ENCODE results near the gene SLC7A8. TPM values are rescaled to one million over a fixed set of nuclear protein-coding genes. Genes with fewer than 3 reads are reported as not detected.

SLC7A8 gene
- total RNA-seq, 1 experiment from 2014 or later = 0.13 TPM

- H3K27me3 ChIP-seq = no peaks in the 10 kb centered on the region
- no peak for DNase-seq
- no peaks in the 10 kb centered on the region for H3K36me3 ChIP-seq
- no peaks in the 10 kb centered on the region for H3K9me3 ChIP-seq
- H3K4me3 ChIP-seq = no peak overlapping the region
Observed at GRCh38 chr14:23168246-23168645, 15.2 kb downstream of the SLC7A8 start.

- Histone ChIP-seq H3K27me3 (no peaks in the 10 kb centered on the region), H3K36me3 (no peaks in the 10 kb centered on the region), H3K9me3 (no peaks in the 10 kb centered on the region), H3K4me3 (no peak overlapping the region)
- DNase-seq = no peak
Observed at GRCh38 chr14:23167116-23167847, 16.2 kb downstream of the SLC7A8 start.

DNA sequence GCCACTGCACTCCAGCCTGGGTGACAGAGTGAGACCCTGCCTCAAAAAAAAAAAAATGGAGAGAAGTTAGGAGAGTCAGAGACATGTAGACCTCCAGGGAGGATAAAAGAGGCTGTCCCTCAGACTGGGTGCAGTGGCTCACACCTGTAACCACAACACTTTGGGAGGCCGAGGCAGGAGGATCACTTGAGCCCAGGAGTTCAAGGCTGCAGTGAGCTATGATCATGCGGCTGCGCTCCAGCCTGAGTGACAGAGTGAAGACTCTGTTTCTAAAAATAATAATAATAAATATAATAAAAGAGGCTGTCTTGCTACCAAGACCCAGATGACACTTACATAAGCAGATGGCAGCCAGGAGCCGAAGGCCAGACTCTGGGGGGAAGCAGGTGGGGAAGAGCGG lies 18.5 kb downstream of the SLC7A8 start:
- Histone ChIP-seq H3K27me3 (no peaks in the 10 kb centered on the region), H3K4me3 (no peak overlapping the region), H3K9me3 (no peaks in the 10 kb centered on the region), H3K36me3 (no peaks in the 10 kb centered on the region)
- DNase-seq = no peak

DNA sequence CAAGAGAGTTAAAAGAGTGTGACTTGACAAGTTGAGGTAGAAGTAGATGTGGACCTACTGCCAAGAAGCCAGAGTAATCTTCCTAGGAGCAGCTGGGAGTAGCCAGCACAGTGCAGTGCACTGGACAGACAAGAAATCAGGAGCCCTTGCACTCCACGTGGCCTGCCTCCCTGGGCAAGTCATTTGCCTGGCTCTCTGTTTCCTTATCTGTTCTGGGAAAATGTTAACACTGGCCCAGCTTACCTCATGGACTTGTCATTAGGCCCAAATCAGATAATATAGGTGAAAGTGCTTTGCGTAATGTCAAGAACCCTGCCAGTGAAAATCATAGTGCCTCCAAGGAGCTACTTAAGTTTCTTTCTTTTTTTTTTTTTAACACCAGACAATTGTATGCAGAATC lies 19.2 kb downstream of the SLC7A8 start:
- Histone ChIP-seq H3K36me3 (no peaks in the 10 kb centered on the region), H3K9me3 (no peaks in the 10 kb centered on the region), H3K4me3 (no peak overlapping the region), H3K27me3 (no peaks in the 10 kb centered on the region)
- no peak for DNase-seq

DNA sequence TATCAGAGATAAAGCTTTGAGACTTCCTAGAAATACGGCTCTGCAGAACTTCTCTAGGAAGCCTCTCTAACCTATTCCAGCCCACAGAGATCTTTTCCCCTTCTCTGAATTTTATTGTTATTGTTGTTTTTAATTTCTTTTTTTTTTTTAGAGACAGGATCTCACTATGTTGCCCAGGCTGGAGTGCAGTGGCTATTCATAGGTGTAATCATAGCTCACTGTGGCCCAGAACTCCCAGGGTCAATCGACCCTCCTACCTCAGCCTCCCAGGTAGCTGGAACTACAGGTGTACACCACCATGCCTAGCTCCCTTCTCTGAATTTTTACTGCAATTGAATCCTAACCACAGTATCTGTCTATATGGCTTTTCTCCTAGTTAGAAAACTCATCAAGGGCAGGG lies 19.6 kb downstream of the SLC7A8 start:
- no peaks in the 10 kb centered on the region for H3K9me3 ChIP-seq
- DNase-seq = no peak
- H3K27me3 ChIP-seq = no peaks in the 10 kb centered on the region
- no peak overlapping the region for H3K4me3 ChIP-seq
- no peaks in the 10 kb centered on the region for H3K36me3 ChIP-seq

DNA sequence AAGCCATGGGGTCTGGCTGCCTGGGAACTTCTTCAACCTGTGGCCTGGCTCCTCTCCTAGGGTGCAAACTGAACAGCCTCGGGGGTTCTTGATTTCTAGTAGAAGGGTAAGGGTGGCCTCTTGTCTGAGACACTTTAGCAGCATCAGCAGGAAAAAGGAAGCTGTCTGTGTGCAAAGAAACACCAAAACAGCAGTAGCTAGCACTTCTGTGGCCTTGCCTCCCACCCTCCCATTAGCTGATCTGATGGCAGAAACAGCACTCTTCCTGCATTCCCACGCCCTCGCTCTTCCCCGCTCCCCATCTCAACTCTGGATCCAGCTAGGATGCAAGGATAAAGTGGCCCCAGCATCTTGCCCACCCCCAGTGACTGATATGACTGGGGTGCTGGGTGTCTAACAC lies 20.7 kb downstream of the SLC7A8 start:
- Histone ChIP-seq H3K36me3 (no peaks in the 10 kb centered on the region), H3K9me3 (no peaks in the 10 kb centered on the region), H3K27me3 (no peaks in the 10 kb centered on the region), H3K4me3 (no peak overlapping the region)
- DNase-seq = no peak

DNA sequence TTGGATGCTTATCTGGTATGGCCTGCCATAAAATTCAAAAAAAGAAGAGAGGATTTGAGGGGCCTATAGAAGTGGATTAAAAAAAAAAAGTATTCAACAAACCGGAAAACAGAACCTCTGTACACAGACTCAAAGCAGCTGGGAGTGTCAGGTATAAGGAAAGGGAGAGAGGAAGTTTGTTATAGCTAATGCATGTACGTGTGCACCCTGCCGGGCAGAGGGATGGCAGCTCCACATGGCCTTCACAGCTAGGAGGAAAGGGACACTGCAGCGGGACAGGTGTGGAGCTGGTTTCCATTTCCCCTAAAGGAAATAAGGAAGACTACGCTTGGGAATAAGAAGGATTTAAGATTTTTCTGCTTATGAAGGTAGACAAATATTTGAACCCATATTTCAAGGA lies 21.5 kb downstream of the SLC7A8 start:
- H3K9me3 ChIP-seq = no peaks in the 10 kb centered on the region
- H3K27me3 ChIP-seq = no peaks in the 10 kb centered on the region
- H3K4me3 ChIP-seq = no peak overlapping the region
- H3K36me3 ChIP-seq = no peaks in the 10 kb centered on the region
- no peak for DNase-seq

- DNase-seq = peak; percentile 60
- H3K27me3 ChIP-seq = no peaks in the 10 kb centered on the region
Observed at GRCh38 chr14:23160924-23161522, 22.4 kb downstream of the SLC7A8 start.

DNA sequence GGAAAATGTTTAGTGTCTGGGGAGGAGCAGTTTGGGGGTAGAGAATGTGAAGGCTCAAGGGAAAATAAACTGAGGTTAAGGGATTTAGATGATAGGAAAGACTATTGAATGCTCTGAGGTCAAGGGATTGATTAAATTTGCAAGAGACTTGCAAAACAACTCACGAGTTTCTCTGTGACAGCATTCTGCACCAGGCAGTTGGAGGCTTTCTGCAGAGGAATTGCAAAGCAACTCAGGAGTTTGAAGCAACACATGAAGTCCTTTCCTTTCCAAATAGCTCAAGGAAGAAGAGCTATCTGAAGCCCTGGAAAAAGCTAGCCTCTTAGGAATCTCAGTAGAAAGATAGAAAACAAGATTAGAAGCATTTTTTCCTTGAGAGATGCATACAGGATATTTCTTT lies 23.9 kb downstream of the SLC7A8 start:
- no peaks in the 10 kb centered on the region for H3K9me3 ChIP-seq
- H3K36me3 ChIP-seq = no peaks in the 10 kb centered on the region
- H3K4me3 ChIP-seq = no peak overlapping the region
- DNase-seq = no peak
- no peaks in the 10 kb centered on the region for H3K27me3 ChIP-seq

More at GRCh38 chr14:23160924-23161522, 22.4 kb downstream of the SLC7A8 start:
- H3K4me3 ChIP-seq = no peak overlapping the region
- H3K36me3 ChIP-seq = no peaks in the 10 kb centered on the region
- H3K9me3 ChIP-seq = no peaks in the 10 kb centered on the region

GRCh38 chr14:23158779-23159178 lies 24.7 kb downstream of the SLC7A8 start:
- H3K36me3 ChIP-seq = no peaks in the 10 kb centered on the region

DNA sequence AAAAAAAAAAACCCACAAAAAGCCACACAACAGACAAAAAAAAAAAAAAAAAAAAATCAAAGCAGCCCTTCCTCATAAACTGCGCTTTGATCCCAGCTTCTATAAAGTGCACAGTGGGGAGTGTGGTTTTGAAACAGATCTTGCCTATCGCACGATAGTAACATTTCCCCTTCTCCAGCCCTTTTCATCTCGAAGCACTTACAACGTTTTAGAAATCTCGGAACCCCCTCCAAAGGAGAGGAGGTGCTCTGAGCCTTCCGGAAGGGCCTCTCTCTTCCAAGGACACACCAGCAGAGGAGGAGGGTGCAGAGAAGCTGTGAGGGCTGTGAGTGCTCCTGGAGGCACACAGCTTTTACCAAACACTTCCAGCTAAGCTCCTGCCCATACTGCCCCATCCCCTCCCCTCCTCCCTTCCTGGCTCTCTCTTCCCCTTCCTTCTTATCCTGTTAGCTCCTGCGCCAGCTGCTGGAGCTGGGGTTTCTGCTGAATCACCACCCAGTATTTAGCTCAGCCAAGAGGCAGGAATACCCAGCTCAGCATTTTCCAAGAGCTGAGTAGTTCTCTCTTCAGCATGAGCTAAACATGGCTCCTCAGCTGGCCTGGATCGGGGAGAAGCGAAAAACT lies 28.4 kb downstream of the SLC7A8 start:
- DNase-seq = peak; percentile 91
- Histone ChIP-seq H3K4me3 (no peak overlapping the region), H3K36me3 (no peaks in the 10 kb centered on the region)

More at GRCh38 chr14:23158779-23159178, 24.7 kb downstream of the SLC7A8 start:
- Histone ChIP-seq H3K4me3 (no peak overlapping the region), H3K27me3 (no peaks in the 10 kb centered on the region), H3K9me3 (no peaks in the 10 kb centered on the region)
- no peak for DNase-seq

DNA sequence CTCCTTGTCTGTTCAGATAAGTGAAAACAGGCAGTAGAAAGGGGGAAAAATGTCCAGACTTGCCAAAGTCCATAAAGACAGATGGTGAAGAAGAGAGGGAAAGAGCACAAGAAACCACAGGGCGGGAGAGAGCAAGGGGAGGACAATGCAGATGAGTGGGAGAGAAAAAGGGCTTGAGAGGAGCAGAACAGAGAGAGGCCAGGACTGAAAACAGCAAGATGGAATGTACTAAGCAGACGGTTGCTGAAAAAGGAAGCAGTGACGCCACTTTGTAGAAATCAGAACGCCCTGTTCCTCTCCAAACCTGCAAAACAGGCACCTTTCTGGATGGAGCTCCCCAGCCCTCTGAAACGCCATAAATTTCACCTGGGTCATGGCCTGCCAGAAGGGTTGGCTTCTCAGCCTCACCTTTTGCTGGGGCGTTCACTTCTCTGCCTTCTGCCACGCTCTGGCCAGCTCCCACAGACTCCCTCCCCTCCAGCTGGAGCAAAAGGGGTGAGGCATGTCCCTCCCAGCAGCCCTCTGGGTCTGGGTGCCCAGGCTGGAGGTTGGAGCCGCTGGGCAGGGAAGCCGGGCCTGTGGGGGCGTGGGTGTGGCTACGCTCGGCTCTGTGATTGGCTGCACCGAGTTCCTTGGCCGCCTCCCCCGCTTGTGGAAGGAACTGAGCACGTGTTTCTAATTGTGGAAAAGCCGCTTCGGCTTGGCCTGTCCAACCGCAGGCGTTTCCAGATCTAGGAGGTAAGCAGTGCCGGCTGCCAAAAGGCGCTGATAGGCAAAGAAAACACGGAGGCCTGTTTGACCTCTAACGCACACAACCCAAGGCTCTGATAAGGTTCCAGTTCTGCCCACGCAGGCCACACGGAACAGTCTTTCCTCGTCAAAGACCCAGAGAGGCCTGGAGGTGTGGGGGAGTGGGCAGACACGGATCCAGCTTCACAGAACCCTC lies 29.3 kb downstream of the SLC7A8 start:
- peak; percentile 91 for DNase-seq
- no peak overlapping the region for H3K4me3 ChIP-seq

More for the DNA sequence above, 28.4 kb downstream of the SLC7A8 start:
- no peaks in the 10 kb centered on the region for H3K9me3 ChIP-seq
- no peaks in the 10 kb centered on the region for H3K27me3 ChIP-seq

DNA sequence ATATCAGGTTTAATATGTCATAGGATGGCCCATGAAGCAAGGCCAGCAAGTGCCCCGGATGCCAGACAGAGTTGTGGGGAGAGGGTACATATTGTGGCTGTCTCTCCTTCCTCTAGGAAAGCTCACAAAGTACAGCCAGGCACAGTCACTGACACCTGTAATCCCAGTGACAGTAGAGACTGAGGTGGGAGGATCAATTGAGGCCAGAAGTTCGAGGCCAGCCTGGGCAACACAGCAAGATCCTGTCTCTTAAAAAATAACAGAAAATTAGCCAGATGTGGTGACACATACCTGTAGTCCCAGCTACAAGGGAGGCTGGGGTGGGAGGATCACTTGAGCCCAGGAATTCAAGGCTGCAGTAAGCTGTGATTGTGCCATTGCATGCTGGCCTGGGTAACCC lies 32.1 kb downstream of the SLC7A8 start:
- Histone ChIP-seq H3K9me3 (no peaks in the 10 kb centered on the region), H3K36me3 (no peaks in the 10 kb centered on the region), H3K27me3 (no peaks in the 10 kb centered on the region), H3K4me3 (no peak overlapping the region)
- DNase-seq = no peak

More for the DNA sequence above, 29.3 kb downstream of the SLC7A8 start:
- Histone ChIP-seq H3K27me3 (no peaks in the 10 kb centered on the region), H3K9me3 (no peaks in the 10 kb centered on the region), H3K36me3 (no peaks in the 10 kb centered on the region)

- no peak for DNase-seq
- no peaks in the 10 kb centered on the region for H3K36me3 ChIP-seq
- H3K27me3 ChIP-seq = no peaks in the 10 kb centered on the region
- H3K9me3 ChIP-seq = no peaks in the 10 kb centered on the region
- no peak overlapping the region for H3K4me3 ChIP-seq
Observed at GRCh38 chr14:23149745-23150144, 33.7 kb downstream of the SLC7A8 start.

- no peaks in the 10 kb centered on the region for H3K27me3 ChIP-seq
- H3K36me3 ChIP-seq = no peaks in the 10 kb centered on the region
- no peak for DNase-seq
- H3K4me3 ChIP-seq = no peak overlapping the region
- no peaks in the 10 kb centered on the region for H3K9me3 ChIP-seq
Observed at GRCh38 chr14:23148591-23149249, 34.7 kb downstream of the SLC7A8 start.

DNA sequence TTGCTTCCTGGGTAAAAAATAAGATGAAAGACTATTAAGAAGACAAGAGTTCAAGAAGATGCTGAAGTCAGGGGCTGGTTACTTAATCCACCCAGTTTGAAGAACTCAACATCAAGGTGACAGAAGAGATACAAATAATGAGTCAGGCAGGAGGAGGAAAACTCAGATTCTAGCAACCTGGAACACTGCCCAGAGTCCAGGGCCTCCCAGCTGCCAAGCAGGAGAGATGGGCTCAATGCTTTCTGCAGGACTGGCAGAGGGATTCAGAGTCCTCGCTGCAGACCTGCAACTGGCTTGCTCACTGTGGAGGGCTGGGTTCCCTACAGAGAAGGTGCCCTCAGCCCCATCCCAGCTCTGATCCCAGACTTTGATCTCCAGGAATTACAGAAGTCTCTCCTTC lies 35.8 kb downstream of the SLC7A8 start:
- Histone ChIP-seq H3K9me3 (no peaks in the 10 kb centered on the region), H3K36me3 (no peaks in the 10 kb centered on the region), H3K4me3 (no peak overlapping the region), H3K27me3 (no peaks in the 10 kb centered on the region)
- peak; percentile 35 for DNase-seq

All from MG63 (cell line).